Fibroblast of lung (primary cell): ENCODE results near the gene CDC25B. TPM values are rescaled to one million over a fixed set of nuclear protein-coding genes. Genes with fewer than 3 reads are reported as not detected.
A peak's percentile ranks its signal among the peaks of the same experiment; 100 is the strongest.

ENCODE experiments used
- DNase-seq, 2 donors: peaks; one replicate each; pipeline versions ENCODE4 v3.0.0 to v3.0.0-alpha.2; 2010; ENCODE audit warnings: low read depth in 2 of 2
- H2AFZ ChIP-seq: 2 replicates; pipeline ENCODE4 v1.5.1; 2012; ENCODE audit warnings: low read length, control low read depth, inconsistent platforms
- H3K27ac ChIP-seq: 2 replicates; pipeline ENCODE4 v1.5.1; 2011; ENCODE audit warnings: low read length, control low read depth; ENCODE audit not compliant: insufficient read depth
- H3K27me3 ChIP-seq: 2 replicates; pipeline ENCODE4 v1.5.1; 2011; ENCODE audit warnings: mild to moderate bottlenecking, low read length; ENCODE audit not compliant: control insufficient read depth, insufficient read depth
- H3K36me3 ChIP-seq: 2 replicates; pipeline ENCODE4 v1.5.1; 2011; ENCODE audit warnings: low read length; ENCODE audit not compliant: control insufficient read depth, insufficient read depth
- H3K4me1 ChIP-seq: 2 replicates; pipeline ENCODE4 v1.5.1; 2011; ENCODE audit warnings: low read length; ENCODE audit not compliant: control insufficient read depth, insufficient read depth; ENCODE audit errors: extremely low read depth
- H3K4me2 ChIP-seq: 2 replicates; pipeline ENCODE4 v1.5.1; 2011; ENCODE audit warnings: low read length, control low read depth; ENCODE audit not compliant: insufficient read depth; ENCODE audit errors: extremely low read depth
- H3K4me3 ChIP-seq, 4 experiments: fragments of 200-600 bp in 1 of 4; sonication (generic) in 1 of 4; replicated peaks in 1 of 4; 2 replicates each; pipeline ENCODE4 v1.5.1; 2011 to 2016; ENCODE audit warnings: low read length in 4 of 4, low read depth in 3 of 4, mild to moderate bottlenecking in 3 of 4, control low read depth in 2 of 4, inconsistent platforms in 1 of 4, mixed read lengths in 1 of 4; ENCODE audit not compliant: insufficient read depth in 1 of 4; ENCODE audit errors: control extremely low read depth in 1 of 4
- H3K79me2 ChIP-seq: 2 replicates; pipeline ENCODE4 v1.5.1; 2012; ENCODE audit warnings: mild to moderate bottlenecking, low read length, inconsistent platforms; ENCODE audit not compliant: control insufficient read depth, insufficient read depth
- H3K9ac ChIP-seq: 2 replicates; pipeline ENCODE4 v1.5.1; 2011; ENCODE audit warnings: mild to moderate bottlenecking, low read length, control low read depth; ENCODE audit not compliant: insufficient read depth
- H3K9me3 ChIP-seq: 2 replicates; pipeline ENCODE4 v1.5.1; 2012; ENCODE audit warnings: low read depth, low read length; ENCODE audit not compliant: control insufficient read depth, insufficient read depth
- H4K20me1 ChIP-seq: 2 replicates; pipeline ENCODE4 v1.5.1; 2011; ENCODE audit warnings: low read length; ENCODE audit not compliant: control insufficient read depth, insufficient read depth; ENCODE audit errors: extremely low read depth
- EZH2 ChIP-seq: IDR thresholded peaks from 2 replicates; pipeline ENCODE4 v1.5.1; 2012; ENCODE audit warnings: low read length, control low read depth, mild to moderate bottlenecking; ENCODE audit errors: missing control alignments
- polyA plus RNA-seq, 2 donors: library from polyadenylated mRNA; depleted of rRNA in 1 of 2; stranded (reverse) in 1 of 2; unstranded in 1 of 2; fragments of >200 nt; gene quantifications; 2 replicates each; pipeline ENCODE4 v1.2.1, GENCODE V29; 2011 to 2012; ENCODE audit warnings: missing spikeins in 1 of 2
- total RNA-seq: library from RNA; depleted of rRNA; stranded (reverse); fragments of >200 nt; gene quantifications from 2 replicates; pipeline ENCODE4 v1.2.1, GENCODE V29; 2014
- TF ChIP-seq, protein P1 (sequence below), 2 donors: IDR thresholded peaks in 1 of 2; conservative IDR thresholded peaks in 1 of 2; 1 replicate in 1 of 2; 2 replicates in 1 of 2; pipeline ENCODE4 v1.5.1; 2011 to 2012; ENCODE audit warnings: low read length in 2 of 2, control low read depth in 1 of 2, inconsistent platforms in 1 of 2, low read depth in 1 of 2, mild to moderate bottlenecking in 1 of 2

Gene CDC25B
- total and polyA plus RNA-seq, 2 donors (not counting 1 experiment from before 2014, with no cell fraction given), result 38.2 to 62.1 TPM

DNA sequence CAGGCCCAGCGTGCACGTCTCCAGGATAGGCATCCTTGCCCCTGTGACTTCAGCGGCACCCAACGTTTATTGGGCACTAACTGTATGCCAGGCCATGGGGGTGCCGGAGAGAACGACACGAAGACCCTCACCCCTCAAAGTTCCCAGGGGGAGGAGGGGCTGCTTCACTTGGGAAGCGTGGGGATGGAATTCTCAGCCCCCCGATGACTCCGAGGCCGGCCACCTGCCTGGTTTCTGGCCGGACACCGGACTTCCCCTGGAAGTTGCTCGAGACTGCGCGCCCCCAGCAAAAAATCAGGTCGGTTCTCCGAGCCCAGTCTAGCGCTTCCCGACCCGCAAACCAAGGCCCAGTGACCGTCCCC, 50.2 kb downstream of the CDC25B start:
- no peak for TF ChIP-seq EZH2
- TF ChIP-seq, protein P1, sequence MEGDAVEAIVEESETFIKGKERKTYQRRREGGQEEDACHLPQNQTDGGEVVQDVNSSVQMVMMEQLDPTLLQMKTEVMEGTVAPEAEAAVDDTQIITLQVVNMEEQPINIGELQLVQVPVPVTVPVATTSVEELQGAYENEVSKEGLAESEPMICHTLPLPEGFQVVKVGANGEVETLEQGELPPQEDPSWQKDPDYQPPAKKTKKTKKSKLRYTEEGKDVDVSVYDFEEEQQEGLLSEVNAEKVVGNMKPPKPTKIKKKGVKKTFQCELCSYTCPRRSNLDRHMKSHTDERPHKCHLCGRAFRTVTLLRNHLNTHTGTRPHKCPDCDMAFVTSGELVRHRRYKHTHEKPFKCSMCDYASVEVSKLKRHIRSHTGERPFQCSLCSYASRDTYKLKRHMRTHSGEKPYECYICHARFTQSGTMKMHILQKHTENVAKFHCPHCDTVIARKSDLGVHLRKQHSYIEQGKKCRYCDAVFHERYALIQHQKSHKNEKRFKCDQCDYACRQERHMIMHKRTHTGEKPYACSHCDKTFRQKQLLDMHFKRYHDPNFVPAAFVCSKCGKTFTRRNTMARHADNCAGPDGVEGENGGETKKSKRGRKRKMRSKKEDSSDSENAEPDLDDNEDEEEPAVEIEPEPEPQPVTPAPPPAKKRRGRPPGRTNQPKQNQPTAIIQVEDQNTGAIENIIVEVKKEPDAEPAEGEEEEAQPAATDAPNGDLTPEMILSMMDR (conservative IDR thresholded peaks at IDR 0.05 in 1 of 2, IDR thresholded peaks at IDR 0.05 in 1 of 2; ENCODE audit: low read depth in 1 of 2, low read length in 2 of 2), result no peak
- no peaks in the 10 kb centered on the region for H3K27me3 ChIP-seq
- H3K4me2 ChIP-seq, result peak overlapping the region; percentile 100
- H3K36me3 ChIP-seq, result no peaks in the 10 kb centered on the region
- H3K9me3 ChIP-seq, result no peaks in the 10 kb centered on the region
- H2AFZ ChIP-seq, result peak overlapping the region; percentile 65
- H3K79me2 ChIP-seq, result peaks cover 31% of the 10 kb centered on the region
- DNase-seq, result no peak
- H4K20me1 ChIP-seq, result no peaks in the 10 kb centered on the region
- H3K27ac ChIP-seq, result peak overlapping the region; percentile 83
- peak overlapping the region; percentile 91 for H3K9ac ChIP-seq
- H3K4me3 ChIP-seq, result peak overlapping the region; percentile 67 to 96 (median 93)
- H3K4me1 ChIP-seq, result peaks cover 7% of the 10 kb centered on the region

DNA sequence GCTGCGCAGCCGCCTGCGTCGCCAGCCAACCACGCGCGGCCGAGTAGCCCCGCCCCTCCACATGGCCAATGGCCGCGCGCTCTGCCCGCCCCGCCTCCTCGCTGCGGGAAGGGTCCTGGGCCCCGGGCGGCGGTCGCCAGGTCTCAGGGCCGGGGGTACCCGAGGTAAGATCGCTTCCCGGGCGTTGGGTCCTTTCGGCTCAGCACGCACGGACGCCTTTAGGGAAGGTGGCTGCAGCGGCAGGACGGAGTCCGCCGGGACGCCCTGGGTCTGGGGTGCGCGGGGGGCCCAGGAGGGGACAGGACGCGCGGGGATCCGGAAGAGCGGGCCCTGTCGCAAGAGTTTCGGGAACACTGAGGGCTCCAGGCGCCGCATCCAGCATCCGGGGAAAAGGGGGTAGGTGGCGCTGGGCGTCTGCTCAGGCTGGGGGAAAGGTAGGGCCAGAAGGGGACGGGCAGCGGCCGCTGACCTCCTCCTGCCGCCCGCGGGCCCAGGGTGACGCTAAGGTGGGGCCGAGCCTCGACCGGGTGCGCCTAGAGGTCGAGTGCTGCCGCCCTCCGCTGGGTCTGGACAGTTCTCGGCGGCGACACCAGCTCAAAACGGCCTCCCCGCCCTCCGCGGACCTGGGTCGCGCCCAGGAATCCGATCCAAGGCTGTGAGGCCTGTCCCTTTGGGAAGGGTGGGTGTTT, 50.8 kb downstream of the CDC25B start, which contains the start of gene MAVS:
Gene MAVS (plus strand): TSS at position 95 of the 689 bp plus-strand sequence. CDS start 7,791 bp downstream, outside the sequence.
- Histone ChIP-seq H4K20me1 (no peaks in the 10 kb centered on the region), H3K4me1 (peaks cover 7% of the 10 kb centered on the region), H3K9ac (peak within 1 kb of the TSS; percentile 91), H3K9me3 (no peaks in the 10 kb centered on the region), H3K4me2 (peak within 1 kb of the TSS; percentile 100), H3K27ac (peak within 1 kb of the TSS; percentile 83), H3K79me2 (peaks cover 31% of the 10 kb centered on the region), H3K27me3 (no peaks in the 10 kb centered on the region), H2AFZ (peak within 1 kb of the TSS; percentile 65), H3K4me3 (peak within 1 kb of the TSS; percentile 73 to 96 (median 93)), H3K36me3 (no peaks in the 10 kb centered on the region)
- TF ChIP-seq, protein P1 (conservative IDR thresholded peaks at IDR 0.05 in 1 of 2, IDR thresholded peaks at IDR 0.05 in 1 of 2; ENCODE audit: low read depth in 1 of 2, low read length in 2 of 2), result no peak
- TF ChIP-seq EZH2, result no peak
- peak; percentile 75 to 77 for DNase-seq

DNA sequence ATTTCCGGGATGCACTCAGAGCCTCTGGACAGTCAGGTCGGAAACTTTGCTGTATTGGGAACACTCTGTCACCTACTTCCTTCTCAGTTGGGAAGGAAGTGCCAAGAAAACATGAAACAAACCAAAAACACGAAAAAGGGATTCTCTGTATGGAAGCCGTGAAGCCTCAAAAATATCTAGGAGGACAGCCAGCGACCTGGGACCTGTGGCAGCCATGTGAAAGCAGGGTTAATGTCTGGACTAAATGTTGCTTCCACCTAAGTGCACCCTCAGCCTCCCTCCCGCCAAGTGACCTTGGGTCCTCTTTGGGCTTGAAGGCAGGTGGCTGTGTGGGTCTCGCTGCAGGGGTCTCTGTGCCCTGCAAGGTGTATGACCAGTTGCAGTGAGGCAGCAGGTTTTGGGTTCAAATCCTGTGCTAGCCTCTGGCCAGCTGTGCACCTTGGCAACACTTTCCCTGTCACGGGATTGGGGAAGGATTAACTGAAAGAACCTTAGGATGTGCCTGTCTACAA, 51.4 kb downstream of the CDC25B start:
- no peaks in the 10 kb centered on the region for H3K9me3 ChIP-seq
- peak overlapping the region; percentile 62 for H2AFZ ChIP-seq
- peak overlapping the region; percentile 91 for H3K9ac ChIP-seq
- peaks cover 34% of the 10 kb centered on the region for H3K79me2 ChIP-seq
- H3K27ac ChIP-seq, result peak overlapping the region; percentile 83
- DNase-seq, result peak; percentile 23 to 24
- H3K4me2 ChIP-seq, result peak overlapping the region; percentile 84
- no peaks in the 10 kb centered on the region for H3K27me3 ChIP-seq
- no peaks in the 10 kb centered on the region for H4K20me1 ChIP-seq
- TF ChIP-seq, protein P1 (conservative IDR thresholded peaks at IDR 0.05 in 1 of 2, IDR thresholded peaks at IDR 0.05 in 1 of 2; ENCODE audit: low read depth in 1 of 2, low read length in 2 of 2), result no peak
- TF ChIP-seq EZH2, result no peak
- peak overlapping the region; percentile 73 to 96 (median 93) for H3K4me3 ChIP-seq
- peaks cover 7% of the 10 kb centered on the region for H3K4me1 ChIP-seq
- no peaks in the 10 kb centered on the region for H3K36me3 ChIP-seq
